NCI-H2196 (cell line): ENCODE results near the gene FBXO38.
"Not testable (repeated sequence)": the region's sequence is repeated elsewhere in the genome, so short reads cannot be mapped to it uniquely, and the experiment has no call there.

Source experiments
- DNase-seq: peaks from one replicate; lab custom pipeline; 2025; ENCODE audit not compliant: unreplicated experiment; lab: John Stamatoyannopoulos, UW

FBXO38 gene

DNA sequence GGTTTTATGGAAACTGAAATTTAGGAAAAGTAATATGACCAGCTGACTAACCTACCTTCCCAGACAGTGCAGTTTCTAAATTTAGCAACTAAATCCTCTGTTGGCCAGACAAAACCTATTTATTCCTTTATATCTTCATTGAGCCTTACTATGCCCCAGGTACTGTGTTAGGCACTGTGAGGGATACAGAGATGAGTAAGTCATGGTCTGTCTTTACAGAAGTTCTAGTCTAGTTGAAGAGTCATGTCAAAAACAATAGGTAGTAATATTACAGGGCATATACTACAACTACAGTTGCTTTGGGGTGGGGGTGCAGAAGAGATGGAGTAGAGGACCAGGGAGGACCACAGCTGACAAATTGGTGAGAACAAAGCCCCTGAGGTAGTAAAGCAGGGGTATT lies 42.8 kb downstream of the FBXO38 start:
- no peak for DNase-seq

GRCh38 chr5:148427370-148428042 lies 43.7 kb downstream of the FBXO38 start:
- no peak for DNase-seq

- DNase-seq: no peak
These were observed 45.1 kb downstream of the FBXO38 start for GRCh38 chr5:148428848-148429247.

- no peak for DNase-seq
These were observed 50.1 kb downstream of the FBXO38 start for GRCh38 chr5:148433826-148434225.

GRCh38 chr5:148436029-148436428 lies 52.3 kb downstream of the FBXO38 start:
- DNase-seq: no peak

DNA sequence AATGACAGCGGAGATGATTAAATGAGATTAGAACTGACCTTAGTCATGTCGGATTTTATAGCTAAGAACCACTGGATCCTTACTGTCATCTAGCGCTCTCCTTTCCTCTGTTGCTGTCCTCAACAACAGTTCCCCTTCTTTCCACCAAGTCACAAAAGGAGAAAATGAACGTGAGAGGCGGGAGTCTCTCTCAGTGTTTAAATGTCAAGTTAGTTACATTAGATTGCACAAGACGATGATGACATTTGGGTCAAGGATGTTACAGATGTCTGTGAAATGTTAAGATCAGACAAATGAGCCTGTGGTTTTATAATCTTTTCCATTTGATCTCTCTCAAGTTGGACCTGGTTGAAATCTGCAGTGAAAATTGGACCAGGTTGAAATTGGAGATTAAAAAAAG lies 53.5 kb downstream of the FBXO38 start:
- no peak for DNase-seq

GRCh38 chr5:148438933-148439332 lies 55.2 kb downstream of the FBXO38 start:
- DNase-seq: no peak

GRCh38 chr5:148443241-148443640 lies 59.5 kb downstream of the FBXO38 start:
- no peak for DNase-seq

DNA sequence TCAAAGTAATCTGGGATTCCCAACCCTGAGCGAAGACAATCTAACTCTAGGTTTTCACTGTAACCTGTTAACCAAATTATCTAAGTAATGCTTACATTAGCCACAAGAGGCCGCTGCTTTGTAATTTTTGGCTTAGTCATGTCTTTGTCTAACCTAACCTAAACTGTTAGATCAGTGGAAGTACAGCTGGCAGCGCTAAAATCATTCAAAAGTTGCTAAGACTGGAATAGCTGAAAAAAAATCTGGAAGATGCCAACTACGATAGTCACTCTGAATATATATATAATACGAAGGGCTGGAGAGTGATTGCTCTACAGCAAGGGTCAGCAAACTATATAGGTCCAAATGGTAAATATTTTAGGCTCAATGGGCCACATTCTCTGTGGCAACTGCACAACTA lies 60.2 kb downstream of the FBXO38 start:
- DNase-seq: peak; percentile 78

DNA sequence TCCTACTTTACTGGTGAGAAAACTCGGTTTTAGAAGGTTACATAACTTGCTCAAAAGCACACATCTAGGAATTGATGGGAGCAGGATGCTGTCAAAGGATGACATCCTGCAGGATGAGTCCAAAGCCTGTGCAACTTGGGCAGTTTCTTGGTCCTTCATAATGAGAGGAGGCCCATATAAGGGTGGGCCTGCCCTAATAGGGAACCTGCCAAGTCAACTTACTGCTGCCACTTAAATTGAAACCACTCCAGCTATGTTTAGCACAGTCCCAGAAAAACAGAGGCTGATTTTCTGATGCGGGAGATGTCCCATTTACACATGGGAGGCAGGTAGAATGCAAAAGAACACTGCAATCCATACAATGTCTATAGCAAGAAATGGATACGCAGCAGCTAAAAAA lies 61.8 kb downstream of the FBXO38 start:
- DNase-seq: no peak

- no peak for DNase-seq
These were observed 62.9 kb downstream of the FBXO38 start for GRCh38 chr5:148446611-148447010.

DNA sequence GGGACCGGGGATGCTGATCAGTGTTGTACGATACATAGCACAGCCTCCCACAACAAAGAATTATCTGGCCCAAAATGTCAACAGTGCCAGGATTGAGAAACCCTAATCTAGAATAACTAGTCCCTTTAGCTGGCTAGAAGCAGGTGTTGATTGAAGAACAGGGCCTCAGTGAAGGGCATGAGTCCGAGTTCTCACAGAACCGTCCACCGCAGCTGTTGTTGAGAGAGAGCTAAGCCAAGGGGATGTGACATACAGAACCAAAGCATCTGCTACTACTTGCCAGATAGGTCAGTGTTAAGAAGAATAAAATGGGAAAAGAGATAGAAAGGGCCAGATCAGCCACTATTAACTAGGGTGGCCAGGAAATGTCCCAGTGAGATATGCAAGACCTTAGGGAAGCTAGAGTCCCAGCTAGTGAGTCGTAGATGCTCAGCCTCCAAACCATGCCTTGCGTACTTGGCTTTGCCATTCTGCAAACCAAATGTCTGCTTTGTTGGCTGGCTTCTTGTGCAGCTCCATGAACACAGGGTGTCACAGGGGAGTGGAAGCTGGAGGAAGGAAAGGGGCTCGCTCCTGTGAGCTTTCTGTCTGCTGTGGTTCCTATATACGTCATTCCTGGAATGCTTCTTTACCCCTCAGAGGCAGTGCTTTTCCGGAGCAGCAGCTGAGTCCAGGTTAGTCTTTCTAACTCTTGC lies 68.9 kb downstream of the FBXO38 start:
- no peak for DNase-seq

DNA sequence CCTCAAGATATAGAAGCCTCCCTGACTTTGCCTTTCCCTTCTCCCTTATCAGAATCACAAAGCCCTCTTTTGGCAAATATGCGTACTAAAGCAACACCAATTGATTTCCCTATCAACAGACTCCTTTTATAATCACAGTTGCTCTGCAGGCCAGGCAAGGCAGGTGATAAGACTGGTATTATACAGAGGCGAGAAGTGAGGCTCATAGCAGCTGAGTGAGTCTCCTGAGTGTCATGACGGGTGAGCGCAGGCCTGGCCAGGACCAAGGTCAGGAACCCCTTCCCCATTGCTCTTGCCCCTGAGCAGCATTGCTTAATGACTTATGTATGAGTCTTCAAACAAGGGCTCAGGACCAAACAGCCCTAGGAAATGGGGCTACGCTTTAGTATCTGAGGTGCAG lies 70.8 kb downstream of the FBXO38 start:
- no peak for DNase-seq

GRCh38 chr5:148455185-148455584 lies 71.4 kb downstream of the FBXO38 start:
- no peak for DNase-seq

DNA sequence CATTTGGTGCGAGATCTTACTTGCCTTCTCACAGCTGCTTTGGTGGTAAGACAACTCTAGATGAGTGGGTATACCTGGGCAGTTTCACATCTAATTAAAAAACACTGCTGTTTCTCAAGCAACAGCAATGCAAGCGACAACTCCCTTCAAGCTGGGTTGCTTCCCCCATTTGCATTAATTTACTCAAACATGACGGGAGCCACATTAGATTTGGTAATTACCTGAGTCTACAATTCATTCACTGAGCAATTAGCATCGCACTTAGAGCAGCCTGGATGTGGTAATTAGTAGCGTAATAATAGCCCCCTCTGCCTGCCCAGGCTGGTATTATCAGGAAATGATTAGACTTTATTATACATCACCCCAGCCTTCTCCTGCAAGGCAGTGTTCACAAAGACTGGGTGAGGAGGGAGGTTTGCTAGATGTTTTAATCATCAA lies 73.4 kb downstream of the FBXO38 start:
- DNase-seq: no peak

DNA sequence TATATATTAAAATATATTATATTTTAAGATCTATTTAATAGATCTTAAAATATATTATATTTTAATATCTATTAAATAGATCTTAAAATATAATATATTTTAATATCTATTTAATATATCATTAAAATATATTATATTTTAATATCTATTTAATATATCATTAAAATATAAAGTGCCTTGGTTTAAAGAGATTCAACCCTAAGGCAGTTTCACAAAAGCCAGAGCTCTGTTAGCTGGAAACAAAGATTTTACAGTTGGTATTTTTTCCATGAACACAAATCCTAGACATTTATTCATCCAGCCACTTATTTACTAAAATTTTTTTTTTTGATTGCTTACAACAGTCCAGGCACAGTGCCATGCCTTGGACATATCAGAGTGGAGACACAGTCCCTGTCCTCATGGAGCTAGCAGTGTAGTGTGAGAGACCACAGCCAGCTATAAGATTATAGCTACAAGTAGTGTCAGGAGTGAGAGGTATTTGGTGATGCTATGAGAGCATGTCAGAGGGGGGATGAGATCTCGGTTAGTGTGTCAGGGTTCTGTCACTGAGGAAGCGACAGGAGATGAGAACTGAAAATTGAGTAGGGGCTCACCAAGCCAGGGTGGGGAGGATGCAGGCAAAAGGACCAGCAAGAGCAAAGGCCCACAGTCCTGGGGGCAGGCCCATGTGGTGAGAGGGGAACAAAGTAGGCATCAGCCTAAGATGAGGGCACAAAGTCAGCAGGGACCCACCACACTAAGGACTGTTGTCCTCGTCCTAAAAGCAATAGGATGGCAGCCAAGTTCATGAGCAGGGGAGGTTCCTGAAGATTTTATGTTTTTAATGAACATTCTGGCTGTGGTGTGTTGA lies 74.5 kb downstream of the FBXO38 start:
- no peak for DNase-seq

DNA sequence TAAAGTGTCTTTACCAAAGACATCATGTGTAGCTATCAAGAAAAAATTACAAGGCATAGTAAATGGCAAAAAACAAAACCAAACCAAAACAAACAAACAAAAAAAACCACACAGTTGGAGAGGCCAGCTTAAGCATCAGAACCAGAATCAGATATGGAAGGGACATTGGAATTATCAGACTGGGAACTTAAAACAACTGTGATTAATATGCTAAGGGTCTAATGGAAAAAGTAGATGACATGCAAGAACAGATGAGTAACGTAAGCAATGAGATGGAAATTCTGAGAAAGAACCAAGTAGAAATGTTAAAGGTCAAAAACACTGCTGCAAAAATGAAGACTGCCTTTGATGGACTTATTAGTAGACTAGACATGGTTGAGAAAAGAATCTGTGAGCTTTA lies 75.9 kb downstream of the FBXO38 start:
- no peak for DNase-seq

DNA sequence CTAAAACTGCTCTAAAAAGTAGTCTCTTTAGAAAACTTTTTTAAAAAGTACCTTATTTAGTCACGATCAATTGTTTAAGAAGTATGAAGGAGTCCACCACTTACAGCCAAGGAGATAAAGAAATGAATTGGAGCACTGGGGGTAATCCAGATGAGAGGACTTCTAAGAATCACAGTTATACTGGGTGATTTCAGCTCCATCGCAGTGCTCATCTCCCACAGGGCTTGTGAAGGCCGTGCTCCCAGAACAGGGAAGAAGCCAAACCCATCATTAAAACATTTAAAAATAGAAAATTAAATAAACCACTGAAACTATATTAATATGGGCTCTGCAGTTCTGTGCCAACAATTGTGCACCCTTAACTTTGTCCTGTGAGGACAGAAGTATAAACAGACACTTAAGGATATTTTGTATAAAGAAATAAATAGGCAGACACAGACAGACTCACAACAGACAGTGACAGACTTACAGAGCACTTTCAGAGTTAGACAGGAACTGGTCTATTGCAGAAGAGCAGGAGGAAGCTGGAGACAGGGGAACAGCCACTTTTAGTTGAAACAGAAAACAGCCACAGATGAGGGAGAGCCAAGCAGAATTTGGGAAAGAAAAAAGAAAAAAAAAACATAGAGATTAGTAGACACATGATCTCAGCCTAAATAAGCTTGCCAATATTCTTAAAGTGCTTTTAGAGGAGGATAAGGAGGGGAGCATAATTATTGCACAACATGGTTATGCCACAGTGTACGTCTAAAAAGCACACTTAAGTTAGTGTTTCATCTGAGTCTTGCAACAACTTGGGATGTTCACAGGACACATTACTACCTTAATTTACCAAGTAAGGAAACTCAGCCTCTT lies 81.8 kb downstream of the FBXO38 start:
- DNase-seq: no peak

DNA sequence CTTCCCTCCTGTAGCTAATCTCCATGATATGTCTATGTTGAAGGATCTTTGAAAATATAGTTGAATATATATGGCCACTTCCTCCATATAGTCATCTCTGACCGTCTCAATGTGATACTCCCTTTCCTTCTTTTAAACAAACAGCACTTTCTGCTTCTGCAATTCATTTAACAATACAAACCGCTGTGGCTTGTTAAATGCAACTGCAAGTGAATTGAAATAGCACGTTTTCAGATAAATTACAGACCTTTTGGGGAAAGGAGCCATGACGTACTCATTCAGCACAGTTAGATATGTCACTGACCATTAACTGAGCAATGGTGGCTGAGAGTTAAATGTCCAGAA lies 82.5 kb downstream of the FBXO38 start:
- DNase-seq: no peak

DNA sequence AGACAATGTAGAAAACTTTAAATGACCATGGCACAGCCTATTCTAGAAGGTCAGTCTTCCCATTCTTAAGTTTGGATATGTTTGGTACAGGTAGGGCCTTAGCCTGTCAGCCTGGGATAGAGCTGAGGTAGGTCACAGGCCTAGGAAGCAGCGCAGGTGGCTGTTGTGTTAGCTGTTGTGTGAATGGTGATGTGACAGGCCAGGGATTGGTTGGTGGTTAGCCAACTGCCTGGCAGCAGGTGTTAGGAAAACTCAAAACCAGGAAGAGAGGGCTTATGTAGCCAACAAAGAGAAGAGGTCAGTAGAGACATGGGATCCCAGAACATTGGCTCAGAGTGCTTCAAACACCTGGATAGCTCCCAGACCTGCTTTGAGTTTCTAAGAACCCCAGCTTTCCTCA lies 84.2 kb downstream of the FBXO38 start:
- DNase-seq: peak; percentile 17

DNA sequence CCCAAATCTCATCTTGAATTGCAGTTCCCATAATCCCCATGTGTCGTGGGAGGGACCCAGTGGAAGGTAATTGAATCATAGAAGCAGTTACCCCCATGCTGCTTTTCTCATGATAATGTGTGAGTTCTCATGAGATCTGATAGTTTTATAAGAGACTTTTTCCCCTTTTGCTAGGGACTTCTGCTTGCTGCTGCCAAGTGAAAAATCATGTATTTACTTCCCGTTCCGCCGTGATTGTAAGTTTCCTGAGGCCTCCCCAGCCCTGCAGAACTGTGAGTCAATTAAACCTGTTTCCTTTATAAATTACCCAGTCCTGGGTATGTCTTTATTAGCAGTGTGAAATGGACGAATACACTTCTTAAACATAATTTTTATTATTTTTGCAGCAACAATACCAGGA lies 85.0 kb downstream of the FBXO38 start:
- DNase-seq: not testable (repeated sequence)
